ENCODE results near the gene CTNNA3.
"Not testable (repeated sequence)": the region's sequence is repeated elsewhere in the genome, so short reads cannot be mapped to it uniquely, and the experiment has no call there.

CTNNA3 gene

DNA sequence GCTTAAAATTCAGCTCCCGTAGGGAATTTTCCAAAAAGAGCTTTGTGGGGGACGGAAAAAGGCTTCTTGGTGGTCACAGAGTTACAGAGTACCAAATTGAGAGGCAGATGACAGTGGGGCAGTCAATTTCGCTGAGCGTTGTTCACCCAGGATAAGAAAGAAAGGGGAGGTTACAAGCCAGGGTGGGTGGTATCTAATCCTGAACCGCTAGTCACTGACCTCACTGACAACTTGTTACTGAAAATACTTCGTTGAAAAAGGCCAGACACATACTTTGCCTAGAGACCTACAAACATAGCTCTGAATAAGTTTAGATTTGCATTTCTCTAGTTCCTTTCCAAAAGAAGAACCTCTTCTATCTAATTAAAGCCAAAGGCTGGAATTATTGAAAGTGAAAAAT, at the start of gene CTNNA3:
Gene CTNNA3 (minus strand): TSS at position 167 of the 400 bp plus-strand sequence.
- no peak for DNase-seq (ENCODE audit: low read depth in 2 of 2)

DNA sequence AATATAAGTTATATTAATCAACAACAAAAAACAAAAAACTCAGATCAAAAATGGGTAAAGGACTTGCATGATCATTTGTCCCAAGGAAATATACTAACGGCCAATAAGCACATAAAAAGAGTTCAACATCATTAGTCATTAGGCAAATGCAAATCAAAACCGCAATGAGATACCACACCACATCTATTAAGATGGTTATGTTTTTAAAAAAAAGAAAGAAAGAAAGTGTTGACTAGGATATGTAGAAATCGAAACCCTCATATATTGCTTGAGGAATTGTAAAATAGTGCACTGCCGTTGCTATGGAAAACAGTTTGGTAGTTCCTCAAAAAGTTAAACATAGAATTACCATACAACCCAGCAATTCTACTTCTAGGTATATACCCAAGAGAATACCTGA, 39.4 kb upstream of the CTNNA3 start:
- DNase-seq (ENCODE audit: low read depth in 2 of 2): no peak

DNA sequence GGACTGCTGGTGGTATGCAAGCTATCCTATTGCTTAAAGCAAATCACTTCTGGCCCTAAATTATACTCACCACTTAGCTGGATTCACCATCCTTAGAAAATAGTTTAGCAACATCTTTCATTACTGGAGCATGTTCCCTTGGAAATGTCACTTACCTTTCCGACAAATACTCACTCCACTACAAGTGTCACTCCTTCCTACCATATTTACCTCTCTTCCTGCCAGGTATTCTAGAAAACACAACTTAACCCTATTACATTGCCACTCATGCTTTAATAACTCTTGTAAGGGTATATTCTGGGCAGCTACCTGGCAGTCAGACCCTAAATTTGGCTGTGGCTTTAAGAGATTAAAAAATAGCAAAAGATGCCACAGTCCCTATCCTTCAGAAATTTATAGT, 37.5 kb upstream of the CTNNA3 start:
- DNase-seq (ENCODE audit: low read depth in 2 of 2): no peak

DNA sequence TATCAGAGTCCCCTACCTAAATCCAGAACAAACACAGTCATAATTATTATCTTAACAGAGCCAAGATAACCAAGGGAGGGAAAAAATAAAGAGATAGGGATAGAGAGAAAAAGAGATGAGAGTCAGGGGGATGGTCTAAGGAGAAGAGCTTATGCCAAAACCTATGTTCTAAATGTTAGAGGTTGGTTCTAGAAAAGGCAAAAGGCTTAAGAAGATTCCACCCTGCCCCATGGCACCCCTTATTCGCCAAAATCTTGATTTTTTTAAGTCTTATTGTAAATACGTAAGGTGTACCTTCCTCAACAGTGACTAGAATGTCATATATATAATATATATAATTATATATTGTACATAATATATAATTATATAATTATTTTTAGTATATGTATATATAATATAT, 29.6 kb upstream of the CTNNA3 start:
- DNase-seq (ENCODE audit: low read depth in 2 of 2): no peak

DNA sequence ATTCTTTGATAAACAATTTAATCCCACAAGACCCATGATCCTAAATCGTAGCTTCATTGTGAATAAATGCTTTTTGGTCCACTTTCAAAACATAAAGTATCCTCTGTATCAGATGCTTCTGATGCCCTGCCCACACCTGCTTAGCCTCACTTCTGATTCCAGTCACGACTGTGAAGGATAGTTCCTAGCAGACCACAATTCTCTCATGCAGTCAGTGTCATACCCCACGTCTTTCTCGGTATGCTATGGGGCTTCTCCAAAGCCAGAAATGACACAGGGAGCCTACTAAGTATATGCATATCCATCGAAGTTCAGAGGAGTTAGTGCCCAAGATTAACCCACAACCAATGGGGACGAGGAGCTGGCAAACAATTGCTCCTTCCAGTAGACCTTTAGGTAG, 27.6 kb upstream of the CTNNA3 start:
- DNase-seq (ENCODE audit: low read depth in 2 of 2): no peak

DNA sequence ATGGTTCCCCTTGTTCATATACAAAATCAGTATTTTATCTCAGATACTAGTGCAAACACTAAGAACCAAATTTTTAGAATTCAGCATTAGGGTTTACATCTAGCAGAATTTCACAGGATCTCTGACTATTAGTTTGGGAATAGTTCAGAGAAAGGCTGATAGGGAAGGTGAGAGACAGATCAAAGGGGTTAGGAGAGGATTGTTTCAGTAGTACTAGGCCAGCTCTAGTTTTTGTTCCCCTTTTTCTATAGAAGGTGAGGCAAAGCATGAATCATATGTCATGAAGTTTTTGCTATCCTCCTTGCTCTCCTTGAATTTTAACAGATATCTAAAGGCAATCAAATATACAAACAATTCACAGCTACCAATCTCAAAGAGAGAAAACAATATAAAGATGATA, 26.1 kb upstream of the CTNNA3 start:
- no peak for DNase-seq (ENCODE audit: low read depth in 2 of 2)

DNA sequence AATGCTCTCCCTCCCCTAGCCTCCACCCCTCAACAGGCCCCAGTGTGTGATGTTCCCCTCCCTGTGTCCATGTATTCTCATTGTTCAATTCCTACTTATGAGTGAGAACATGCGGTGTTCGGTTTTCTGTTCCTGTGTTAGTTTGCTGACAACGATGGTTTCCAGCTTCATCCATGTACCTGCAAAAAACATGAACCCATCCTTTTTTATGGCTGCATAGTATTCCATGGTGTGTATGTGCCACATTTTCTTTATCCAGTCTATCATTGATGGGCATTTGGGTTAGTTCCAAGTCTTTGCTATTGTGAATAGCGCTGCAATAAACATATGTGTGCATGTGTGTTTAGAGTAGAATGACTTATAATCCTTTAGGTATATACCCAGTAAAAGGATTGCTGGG, 20.5 kb upstream of the CTNNA3 start:
- DNase-seq (ENCODE audit: low read depth in 2 of 2): not testable (repeated sequence)

DNA sequence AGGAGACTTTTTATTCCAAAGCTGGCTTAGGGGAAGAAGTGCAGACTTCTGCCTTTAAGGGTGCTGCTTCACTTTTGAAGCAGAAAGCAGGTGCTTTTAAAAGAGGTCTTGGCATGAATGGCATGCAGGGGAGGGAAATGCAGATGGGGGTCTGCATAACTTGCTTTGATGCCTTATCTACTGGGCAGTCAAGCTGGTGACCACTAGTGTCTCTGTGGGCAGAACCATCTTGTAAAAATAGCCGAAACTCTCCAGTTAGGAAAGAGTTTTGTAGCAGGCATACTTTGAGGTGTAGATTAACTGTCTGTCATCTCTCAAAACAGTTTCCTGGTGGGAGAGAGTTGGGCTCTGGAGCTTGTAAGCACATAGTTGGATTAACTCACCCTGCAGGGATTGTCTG, 9.9 kb upstream of the CTNNA3 start:
- no peak for DNase-seq (ENCODE audit: low read depth in 2 of 2)

DNA sequence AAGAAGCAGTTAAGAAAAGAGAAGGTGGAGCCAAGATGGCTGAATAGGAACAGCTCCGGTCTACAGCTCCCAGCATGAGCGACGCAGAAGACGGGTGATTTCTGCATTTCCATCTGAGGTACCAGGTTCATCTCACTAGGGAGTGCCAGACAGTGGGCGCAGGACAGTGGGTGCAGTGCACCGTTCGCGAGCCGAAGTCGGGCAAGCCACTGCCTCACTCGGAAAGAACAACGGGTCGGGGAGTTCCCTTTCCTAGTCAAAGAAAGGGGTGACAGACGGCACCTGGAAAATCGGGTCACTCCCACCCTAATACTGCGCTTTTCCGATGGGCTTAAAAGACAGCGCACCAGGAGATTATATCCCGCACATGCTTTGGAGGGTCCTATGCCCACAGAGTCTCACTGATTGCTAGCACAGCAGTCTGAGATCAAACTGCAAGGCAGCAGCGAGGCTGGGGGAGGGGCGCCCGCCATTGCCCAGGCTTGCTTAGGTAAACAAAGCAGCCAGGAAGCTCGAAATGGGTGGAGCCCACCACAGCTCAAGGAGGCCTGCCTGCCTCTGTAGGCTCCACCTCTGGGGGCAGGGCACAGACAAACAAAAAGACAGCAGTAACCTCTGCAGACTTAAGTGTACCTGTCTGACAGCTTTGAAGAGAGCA, 3.7 kb upstream of the CTNNA3 start:
- not testable (repeated sequence) for DNase-seq (ENCODE audit: low read depth in 2 of 2)

DNA sequence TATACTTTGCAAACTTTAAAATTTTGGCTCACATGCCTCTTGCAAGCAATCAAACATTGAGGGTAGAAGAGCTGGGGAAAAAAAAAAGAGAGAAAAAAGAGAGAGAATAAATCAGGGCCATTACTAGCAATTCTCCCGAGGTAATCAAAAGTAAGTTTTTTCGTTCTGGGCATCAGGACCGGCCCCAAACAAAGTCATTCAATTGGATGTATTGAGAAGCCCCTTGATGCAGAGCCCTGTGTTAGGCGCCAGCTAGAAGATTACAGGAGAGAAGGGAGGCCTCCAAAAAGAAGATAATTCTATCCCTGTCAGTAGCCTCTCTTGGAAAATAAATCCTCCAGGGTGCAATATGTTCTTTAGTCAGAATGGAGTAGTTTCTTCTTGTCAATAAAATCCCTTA, 2.2 kb upstream of the CTNNA3 start:
- no peak for DNase-seq (ENCODE audit: low read depth in 2 of 2)

DNA sequence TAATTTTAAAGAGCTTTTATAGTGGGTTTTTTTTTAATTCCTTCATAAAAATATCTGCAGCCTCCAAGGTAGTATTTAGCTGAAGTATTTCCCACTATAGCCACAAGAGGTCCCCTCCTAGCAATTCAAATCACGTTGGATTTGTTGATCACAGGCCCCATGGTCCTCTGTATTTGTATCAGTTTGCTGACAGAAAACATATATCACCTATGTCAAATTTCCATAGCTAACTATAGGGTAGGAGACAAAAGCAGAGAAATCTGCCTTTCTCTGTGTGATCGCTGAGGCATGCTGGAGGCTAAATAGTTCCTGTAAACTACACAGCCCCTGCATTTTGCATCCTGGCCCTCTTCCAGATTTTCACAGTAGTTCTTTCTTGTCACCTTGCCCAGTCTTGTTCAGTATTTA, 1.7 kb upstream of the CTNNA3 start:
- no peak for DNase-seq (ENCODE audit: low read depth in 2 of 2)

DNA sequence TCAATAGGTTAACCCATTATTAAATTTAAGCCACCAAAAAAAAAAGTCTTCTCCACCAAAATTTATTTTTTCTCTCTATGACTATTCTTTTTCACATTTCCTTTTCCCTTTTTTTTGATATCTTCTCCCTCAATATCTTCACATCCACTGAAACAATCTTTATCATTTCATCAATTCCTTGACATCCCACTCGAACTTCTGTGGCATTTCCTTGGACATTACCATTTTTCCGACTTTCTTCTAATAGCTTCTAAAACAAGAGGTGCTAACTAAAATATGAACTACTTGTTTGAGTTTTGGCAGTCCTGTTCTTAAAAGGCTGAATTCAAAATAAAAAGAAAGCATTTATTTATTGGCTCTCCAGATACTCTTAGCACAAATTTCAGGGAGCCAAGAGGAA, 684 bp upstream of the CTNNA3 start:
- DNase-seq (ENCODE audit: low read depth in 2 of 2): no peak

DNA sequence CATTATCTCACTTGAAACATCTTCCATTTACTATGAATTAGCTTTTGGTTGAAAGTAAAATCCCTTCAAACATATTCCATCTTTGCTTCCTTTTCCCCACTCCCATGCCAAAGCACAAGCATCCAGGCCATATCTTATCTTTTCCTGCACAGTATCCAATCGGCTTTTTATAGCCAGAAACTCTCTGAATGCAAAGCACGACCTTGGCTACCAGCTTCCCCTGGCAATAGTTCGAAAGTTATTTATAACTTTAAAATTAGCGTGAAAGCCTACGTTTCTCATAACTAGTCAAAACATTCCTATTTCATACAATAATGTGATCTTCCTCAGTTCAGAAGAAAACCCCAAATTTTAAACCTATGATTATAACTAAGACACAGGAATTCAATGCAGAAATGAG, 440 bp downstream of the CTNNA3 start:
- no peak for DNase-seq (ENCODE audit: low read depth in 2 of 2)

DNA sequence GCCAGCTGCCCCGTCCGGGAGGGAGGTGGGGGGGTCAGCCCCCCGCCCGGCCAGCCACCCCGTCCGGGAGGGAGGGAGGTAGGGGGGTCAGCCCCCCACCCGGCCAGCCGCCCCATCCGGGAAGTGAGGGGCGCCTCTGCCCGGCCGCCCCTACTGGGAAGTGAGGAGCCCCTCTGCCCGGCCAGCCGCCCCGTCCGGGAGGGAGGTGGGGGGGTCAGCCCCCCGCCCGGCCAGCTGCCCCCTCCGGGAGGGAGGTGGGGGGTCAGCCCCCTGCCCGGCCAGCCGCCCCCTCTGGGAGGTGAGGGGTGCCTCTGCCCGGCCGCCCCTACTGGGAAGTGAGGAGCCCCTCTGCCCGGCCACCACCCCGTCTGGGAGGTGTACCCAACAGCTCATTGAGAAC, 4.1 kb downstream of the CTNNA3 start:
- DNase-seq (ENCODE audit: low read depth in 2 of 2): not testable (repeated sequence)

DNA sequence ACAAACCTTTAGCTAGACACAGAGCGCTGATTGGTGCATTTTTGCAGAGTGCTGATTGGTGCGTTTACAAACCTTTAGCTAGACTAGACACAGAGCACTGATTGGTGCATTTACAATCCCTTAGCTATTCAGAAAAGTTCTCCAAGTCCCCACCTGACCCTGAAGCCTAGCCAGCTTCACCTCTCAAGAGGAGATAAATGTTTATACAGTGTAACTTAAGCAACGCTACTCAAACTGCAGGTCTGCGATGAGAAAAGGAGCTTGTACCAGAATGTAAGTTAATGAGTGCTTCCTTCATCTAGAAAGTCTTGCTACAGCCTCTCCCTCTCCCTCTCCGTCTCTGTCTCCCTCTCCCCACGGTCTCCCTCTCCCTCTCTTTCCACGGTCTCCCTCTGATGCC, 5.5 kb downstream of the CTNNA3 start:
- DNase-seq (ENCODE audit: low read depth in 2 of 2): not testable (repeated sequence)

DNA sequence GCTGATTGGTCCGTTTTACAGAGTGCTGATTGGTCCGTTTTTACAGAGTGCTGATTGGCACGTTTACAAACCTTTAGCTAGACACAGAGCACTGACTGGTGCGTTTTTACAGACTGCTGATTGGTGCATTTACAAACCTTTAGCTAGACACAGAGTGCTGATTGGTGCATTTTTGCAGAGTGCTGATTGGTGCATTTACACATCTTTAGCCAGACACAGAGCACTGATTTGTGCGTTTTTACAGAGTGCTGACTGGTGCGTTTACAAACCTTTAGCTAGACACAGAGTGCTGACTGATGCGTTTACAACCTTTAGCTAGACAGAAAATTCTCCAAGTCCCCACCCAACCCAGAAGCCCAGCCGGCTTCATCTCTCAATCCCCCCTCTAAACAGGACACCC, 11.9 kb downstream of the CTNNA3 start:
- DNase-seq (ENCODE audit: low read depth in 2 of 2): not testable (repeated sequence)

DNA sequence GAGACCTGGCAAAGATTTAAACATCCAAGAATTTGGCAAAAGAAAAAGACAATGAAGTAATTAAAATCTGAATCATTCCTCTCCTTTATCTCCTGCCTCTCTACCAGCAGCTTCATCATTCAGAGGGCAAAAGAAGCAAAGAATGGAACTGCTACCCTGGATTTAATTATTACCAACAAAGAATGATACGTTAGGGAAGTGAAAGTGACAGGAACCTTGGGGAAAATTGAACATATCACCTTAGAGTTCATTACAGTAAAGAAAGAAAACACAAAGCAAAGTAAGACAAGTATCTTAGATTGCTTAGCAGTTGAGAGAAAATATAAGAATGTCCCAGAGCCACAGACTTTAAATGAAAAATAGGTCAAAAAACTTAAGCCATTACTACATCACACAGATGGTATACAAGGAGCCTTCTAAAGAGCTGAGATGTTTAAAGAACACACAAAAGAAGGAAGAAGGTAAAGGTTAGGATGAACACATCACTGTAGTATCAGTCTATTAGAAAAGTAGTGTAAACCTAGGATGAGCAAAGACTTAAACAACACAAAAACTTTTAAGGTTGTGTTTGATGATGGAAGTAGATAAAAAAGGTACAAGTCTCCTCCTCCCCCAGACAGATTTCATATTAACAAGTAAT, 17.5 kb downstream of the CTNNA3 start:
- DNase-seq (ENCODE audit: low read depth in 2 of 2): no peak

DNA sequence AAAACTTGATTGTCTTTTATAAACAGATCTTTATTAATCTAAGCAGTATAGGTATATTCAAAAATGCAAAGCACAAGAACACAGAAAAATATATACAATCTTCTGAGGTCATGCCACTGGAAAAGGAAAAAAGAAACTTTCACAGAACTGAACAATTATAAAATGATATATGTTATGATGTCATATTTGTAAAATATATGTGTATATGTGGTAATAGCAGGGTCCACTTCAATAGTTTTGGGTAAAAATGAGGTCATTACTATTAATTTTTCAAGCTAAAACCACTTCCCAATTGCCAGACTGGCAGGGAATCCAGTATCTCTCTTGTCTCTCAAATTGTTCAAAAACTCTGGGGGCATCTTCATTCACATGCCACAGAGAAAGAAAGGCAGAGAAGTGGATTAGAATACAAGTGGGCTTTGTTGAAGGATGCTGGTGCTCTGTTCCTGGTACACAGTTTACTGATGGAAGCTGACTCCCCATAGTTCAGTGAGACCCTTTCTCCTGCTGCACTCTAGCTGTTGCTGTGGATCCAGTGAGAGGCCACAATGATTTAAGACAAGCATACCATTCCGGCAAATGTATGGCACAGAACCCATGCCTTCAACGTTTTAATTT, 19.7 kb downstream of the CTNNA3 start:
- no peak for DNase-seq (ENCODE audit: low read depth in 2 of 2)

DNA sequence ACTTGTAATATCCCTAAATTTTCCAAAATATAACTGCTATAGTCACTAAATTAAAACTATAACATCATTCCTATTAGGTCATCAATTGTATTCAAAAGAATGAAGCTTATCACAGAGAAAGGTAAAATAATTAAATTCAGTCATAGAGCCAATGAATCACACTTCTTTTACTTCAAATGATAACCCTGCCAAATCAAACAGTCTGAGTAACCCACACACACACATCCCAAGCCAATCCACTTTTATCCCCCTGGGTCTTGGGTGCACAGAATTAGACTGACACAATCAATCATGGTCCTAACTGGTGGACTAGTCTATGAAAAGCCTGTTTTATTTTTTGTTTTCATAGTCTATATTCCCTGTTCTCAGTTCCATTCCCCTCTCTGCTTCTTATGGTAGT, 25.6 kb downstream of the CTNNA3 start:
- DNase-seq (ENCODE audit: low read depth in 2 of 2): no peak

DNA sequence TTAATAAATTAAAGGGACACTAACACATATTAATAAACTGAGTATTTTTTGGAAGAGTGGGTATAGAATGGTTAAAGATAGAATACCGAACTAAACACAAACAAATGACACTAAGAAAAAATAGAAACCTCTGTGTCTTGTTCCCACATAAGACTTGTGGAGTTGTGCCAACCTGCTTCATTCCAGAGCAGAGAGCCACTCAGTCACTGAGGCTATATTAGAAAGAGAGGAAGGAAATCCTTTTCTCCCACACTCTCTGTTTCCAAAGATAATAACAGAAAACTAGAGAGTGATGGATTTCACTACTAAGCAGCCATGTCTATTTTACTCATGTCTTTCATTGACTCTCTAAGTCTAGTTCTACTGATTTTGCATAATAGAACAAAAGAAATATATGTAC, 26.0 kb downstream of the CTNNA3 start:
- DNase-seq (ENCODE audit: low read depth in 2 of 2): no peak

DNA sequence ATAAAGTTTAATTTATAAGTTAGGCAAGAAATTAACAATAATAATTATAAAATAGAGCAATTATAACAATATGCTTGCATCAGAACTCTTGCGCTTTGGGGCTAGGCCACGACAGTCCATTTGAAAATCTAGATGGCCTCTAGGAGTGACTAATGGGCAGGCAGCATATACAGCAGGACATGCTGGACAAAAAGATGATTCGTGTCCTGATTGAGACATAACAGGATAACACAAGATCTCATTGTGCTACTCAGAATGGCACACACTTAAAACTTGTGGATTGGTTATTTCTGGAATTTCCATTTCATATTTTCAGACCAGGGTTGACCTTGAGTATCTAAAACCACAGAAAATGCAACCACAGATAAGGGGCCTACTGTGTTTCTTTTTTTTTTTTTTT, 27.5 kb downstream of the CTNNA3 start:
- DNase-seq (ENCODE audit: low read depth in 2 of 2): no peak

DNA sequence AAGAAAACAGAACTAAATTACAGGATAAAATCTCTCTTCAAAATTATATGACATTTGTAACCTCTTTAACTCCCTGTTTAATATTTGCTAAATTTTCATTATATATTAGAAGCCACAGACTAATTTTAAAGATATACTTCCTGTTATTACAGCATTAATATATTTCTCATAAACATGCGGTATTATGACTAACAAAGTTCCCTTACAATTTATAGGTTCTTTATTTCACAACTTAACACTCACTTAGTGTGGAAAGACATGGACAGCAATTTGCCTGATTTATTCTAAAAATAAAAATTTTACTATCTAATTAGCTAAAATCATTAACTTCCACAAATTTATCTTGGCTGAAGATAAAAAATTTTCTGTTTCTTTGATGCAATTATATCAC, 29.0 kb downstream of the CTNNA3 start:
- DNase-seq (ENCODE audit: low read depth in 2 of 2): no peak

DNA sequence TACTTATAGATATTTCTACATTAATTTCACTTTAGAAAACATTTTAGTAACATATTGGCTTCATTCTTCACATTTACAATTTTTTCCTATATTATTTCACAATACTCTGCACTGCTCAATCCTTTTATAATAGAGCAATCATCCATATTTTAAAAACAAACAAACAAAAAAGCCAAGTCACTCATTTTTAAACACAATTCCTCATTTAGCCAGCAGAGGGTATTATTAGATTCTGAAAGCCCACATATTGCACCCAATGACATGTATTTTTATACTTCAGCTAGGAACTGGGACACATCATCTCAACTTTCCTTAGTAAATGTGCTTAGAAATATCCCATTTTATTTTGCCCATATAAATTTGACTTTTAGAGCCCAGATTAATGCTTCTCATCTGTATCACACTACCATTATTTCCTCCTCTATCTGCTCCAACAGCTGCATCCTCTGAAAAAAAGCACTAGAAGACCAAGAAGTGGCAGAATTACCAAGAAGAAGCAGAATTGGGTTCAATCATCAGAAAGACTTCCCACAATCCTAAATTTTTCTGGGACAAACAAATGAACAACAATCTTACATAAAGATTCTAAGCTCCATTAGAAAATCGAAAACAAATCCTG, 29.5 kb downstream of the CTNNA3 start:
- DNase-seq (ENCODE audit: low read depth in 2 of 2): no peak

All from stimulated activated CD8-positive, alpha-beta memory T cell treated with anti-CD3 and anti-CD28 coated beads, Interleukin-7, amount 100 ng/mL, for 4 hours (primary cell).